Cardiac fibroblast (primary cell): ENCODE results near the gene RBPJ.
A peak's percentile ranks its signal among the peaks of the same experiment; 100 is the strongest.

Experiments used
- DNase-seq, 2 donors: peaks; one replicate each; pipeline versions ENCODE4 v3.0.0 to v3.0.0-alpha.2; 2010; ENCODE audit warnings: low read depth in 2 of 2
- H3K4me3 ChIP-seq, 2 donors: replicated peaks in 1 of 2; 1 replicate in 1 of 2; 2 replicates in 1 of 2; pipeline ENCODE4 v1.5.1; 2011; ENCODE audit warnings: low read depth in 2 of 2, low read length in 2 of 2, mild to moderate bottlenecking in 2 of 2, moderate library complexity in 1 of 2
- TF ChIP-seq, protein P1 (sequence below): IDR thresholded peaks from one replicate; pipeline ENCODE4 v1.5.1; 2011; ENCODE audit warnings: low read depth, mild to moderate bottlenecking, low read length, inconsistent platforms

Gene RBPJ

DNA sequence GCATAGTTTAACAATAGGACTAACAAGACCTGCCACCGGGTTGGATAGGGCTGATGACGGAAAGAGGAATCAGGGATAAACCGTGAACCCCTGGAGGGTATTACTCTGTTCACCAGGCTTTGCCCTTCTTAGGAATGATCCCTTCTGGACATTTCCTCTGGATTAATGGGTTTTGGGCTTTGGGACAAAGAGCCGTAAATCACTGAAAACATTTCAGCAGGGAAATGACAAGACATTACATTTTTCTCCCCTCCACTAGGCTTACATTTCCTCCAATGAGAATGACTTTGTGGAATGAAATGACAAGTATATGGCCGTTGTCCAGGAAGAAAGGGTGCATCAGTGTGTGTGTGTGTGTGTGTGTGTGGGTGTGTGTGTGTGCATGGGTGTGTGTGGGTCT is 25.9 kb upstream of the RBPJ start:
- TF ChIP-seq, protein P1, sequence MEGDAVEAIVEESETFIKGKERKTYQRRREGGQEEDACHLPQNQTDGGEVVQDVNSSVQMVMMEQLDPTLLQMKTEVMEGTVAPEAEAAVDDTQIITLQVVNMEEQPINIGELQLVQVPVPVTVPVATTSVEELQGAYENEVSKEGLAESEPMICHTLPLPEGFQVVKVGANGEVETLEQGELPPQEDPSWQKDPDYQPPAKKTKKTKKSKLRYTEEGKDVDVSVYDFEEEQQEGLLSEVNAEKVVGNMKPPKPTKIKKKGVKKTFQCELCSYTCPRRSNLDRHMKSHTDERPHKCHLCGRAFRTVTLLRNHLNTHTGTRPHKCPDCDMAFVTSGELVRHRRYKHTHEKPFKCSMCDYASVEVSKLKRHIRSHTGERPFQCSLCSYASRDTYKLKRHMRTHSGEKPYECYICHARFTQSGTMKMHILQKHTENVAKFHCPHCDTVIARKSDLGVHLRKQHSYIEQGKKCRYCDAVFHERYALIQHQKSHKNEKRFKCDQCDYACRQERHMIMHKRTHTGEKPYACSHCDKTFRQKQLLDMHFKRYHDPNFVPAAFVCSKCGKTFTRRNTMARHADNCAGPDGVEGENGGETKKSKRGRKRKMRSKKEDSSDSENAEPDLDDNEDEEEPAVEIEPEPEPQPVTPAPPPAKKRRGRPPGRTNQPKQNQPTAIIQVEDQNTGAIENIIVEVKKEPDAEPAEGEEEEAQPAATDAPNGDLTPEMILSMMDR: no peak
- no peak for DNase-seq
- H3K4me3 ChIP-seq: no peak overlapping the region

DNA sequence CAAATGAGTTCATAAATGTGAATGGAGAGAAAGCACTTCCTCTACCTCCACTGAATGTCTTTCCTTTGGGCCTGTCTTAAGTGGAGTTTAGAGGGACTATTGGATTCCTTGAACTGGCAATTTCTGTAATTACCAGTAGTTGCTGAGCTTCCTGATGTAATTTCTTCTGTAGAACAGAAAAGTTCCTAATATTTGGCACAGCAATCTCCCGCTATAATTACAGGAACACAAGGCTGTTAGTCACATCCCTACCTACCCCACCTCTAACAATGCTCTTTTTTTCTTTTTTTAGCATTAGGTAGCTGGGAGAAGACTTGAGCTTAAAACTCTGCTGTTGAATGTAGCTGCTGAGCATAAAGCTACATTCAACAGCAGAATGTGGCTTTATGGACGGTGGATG is 24.8 kb upstream of the RBPJ start:
- TF ChIP-seq, protein P1: no peak
- no peak overlapping the region for H3K4me3 ChIP-seq
- no peak for DNase-seq

DNA sequence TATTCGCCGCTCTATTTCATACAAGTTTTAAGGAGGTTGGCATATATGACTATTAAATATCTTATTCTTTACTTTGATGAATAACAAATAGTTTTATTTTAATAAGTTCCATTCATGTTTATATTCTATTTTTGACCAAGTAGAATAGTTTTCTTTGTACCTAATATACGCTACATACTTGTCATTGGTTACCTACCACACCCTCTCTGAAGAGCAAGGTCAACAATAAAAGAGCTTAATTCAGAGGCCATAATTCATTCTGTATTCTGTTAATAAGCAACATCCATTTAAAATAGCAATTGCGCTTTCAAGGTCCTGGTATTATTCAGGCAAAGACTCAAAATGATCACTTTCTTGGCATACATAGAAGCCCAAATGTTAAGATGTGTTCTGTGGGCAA is 24.3 kb upstream of the RBPJ start:
- H3K4me3 ChIP-seq: no peak overlapping the region
- TF ChIP-seq, protein P1: no peak
- no peak for DNase-seq

DNA sequence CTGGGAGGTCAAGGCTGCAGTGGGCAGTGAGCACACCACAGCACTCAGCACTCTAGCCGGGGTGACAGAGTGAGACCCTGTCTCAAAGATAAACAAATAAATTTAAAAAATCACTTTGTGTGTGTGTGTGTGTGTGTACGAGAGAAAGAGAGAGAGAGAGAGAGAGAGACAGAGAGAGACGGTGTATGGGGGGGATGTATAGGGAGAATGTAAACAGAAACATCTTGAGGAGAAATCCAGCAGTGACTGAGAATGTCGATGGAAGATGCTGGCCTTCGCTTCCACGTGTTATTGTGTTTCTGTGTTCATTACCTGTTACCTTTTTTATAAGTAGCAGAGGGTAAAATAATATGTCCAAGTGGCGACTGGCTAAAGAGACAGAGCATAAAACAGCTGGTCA is 23.6 kb upstream of the RBPJ start:
- no peak for DNase-seq
- H3K4me3 ChIP-seq: no peak overlapping the region
- TF ChIP-seq, protein P1: no peak

DNA sequence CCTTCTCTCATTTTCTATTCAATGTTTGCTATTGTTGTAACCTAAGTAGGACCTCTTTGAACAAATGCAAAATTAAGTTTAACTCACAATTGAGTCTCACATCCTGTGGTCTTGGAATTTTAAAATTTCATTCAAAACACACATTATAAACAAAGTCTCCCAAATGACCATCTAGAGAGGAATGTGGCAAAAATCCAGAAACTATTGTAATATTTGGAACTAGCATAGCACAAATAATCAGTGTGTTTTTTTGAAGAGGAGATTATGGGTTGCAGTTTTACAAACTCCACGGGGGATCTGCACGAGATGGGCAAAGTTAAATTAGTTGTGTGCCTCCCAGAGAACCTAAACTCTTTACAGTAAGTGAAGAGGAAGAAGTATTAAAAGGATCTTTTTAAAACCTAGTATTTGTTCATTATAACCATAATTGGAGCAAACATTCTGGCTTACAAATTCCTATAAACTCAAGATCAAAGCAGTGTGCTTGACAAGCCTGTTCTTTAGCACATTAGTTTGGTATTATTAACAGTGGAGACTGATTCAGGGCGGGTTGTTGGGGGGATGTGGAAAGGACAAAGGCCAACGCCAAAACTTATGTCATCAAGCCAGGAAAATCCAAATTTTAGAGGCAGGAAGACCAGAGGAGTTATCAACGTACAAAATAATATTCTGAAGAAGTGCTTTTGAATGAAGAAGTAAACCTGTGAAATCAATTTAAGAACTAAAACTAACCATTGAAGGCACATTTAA is 22.4 kb upstream of the RBPJ start:
- TF ChIP-seq, protein P1: no peak
- H3K4me3 ChIP-seq: no peak overlapping the region
- peak; percentile 67 to 85 for DNase-seq

DNA sequence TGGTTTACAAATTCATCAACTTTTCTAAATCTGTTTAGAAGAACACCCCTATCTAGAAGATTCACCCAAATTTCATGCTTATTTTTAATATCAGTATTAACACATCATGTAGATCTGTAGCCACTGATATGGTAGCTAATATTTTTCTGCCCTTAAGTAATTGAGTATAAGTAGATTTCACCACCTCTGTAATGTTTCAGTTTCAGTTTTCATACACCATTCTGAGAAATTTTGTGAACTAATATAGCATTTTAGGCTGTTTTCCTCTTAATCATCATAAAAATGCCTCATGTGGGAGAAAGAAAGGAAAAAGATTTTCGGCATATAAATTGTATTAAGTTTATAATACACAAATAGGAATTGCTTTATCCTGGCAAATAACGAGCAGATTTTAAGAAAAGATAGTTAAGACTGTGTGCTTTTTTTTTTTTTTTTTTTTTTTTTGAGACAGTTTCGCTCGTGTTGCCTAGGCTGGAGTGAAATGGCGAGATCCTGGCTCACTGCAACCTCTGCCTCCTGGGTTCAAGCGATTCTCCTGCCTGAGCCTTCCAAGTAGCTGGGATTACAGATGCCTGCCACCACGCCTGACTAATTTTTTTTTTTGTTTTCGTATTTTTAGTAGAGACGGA is 21.4 kb upstream of the RBPJ start:
- H3K4me3 ChIP-seq: no peak overlapping the region
- TF ChIP-seq, protein P1: no peak
- no peak for DNase-seq
